Tibial nerve (tissue), 4 donors: ENCODE results near the gene UBALD2. TPM values are rescaled to one million over a fixed set of nuclear protein-coding genes. Genes with fewer than 3 reads are reported as not detected.

Experiments used
- DNase-seq, 2 donors: peaks; one replicate each; pipeline ENCODE4 v3.0.0-alpha.2; 2019; ENCODE audit warnings: low spot score in 2 of 2
- H3K27ac ChIP-seq, 4 donors: fragments of 200-600 bp; sonication (generic) in 3 of 4; one replicate each; pipeline ENCODE4 v1.5.1; 2017 to 2019; ENCODE audit warnings: mild to moderate bottlenecking in 1 of 4
- H3K27me3 ChIP-seq, 2 donors: fragments of 200-600 bp; sonication (generic) in 1 of 2; one replicate each; pipeline versions ENCODE4 v1.5.1 to v1.6.0; 2017 to 2019
- H3K36me3 ChIP-seq, 3 donors: fragments of 200-600 bp; sonication (generic); one replicate each; pipeline ENCODE4 v1.5.1; 2018 to 2019
- H3K4me1 ChIP-seq, 4 donors: fragments of 200-600 bp; sonication (generic) in 3 of 4; one replicate each; pipeline ENCODE4 v1.5.1; 2017 to 2019
- H3K4me3 ChIP-seq, 4 donors: fragments of 200-600 bp; sonication (generic) in 3 of 4; one replicate each; pipeline ENCODE4 v1.5.1; 2017 to 2019; ENCODE audit warnings: mild to moderate bottlenecking in 1 of 4, moderate library complexity in 1 of 4
- H3K9me3 ChIP-seq, 4 donors: fragments of 200-600 bp; sonication (generic) in 3 of 4; one replicate each; pipeline ENCODE4 v1.5.1; 2017 to 2019
- EP300 ChIP-seq, 2 donors: sonication (generic); formaldehyde crosslinking; IDR thresholded peaks; one replicate each; pipeline ENCODE4 v1.6.1; 2017; ENCODE audit warnings: antibody characterized with exemption in 2 of 2, mild to moderate bottlenecking in 1 of 2
- POLR2A ChIP-seq, 2 donors: fragments of 450-650 bp; IDR thresholded peaks; one replicate each; pipeline ENCODE4 v1.6.1; 2017; ENCODE audit warnings: antibody characterized with exemption in 2 of 2, mild to moderate bottlenecking in 2 of 2, moderate library complexity in 2 of 2
- WGBS, 2 donors: methylation state at CpG; one replicate each; pipeline ENCODE4 v1.1.5; 2018; 5-methylcytosine and 5-hydroxymethylcytosine counted together
- total RNA-seq, 4 donors: library from RNA; depleted of rRNA; stranded (reverse); fragments of >200 nt; gene quantifications; one replicate each; pipeline ENCODE4 v1.1.0, GENCODE V29; 2016
- TF ChIP-seq, protein P1 (sequence below), 5 experiments: fragments of 200-600 bp in 3 of 5; fragments of 450-650 bp in 2 of 5; sonication (generic) in 3 of 5; IDR thresholded peaks; one replicate each; pipeline ENCODE4 v1.5.1; 2016 to 2019; ENCODE audit warnings: antibody characterized with exemption in 5 of 5, mild to moderate bottlenecking in 3 of 5, moderate library complexity in 2 of 5

UBALD2 gene
- total RNA-seq, 4 donors from 2014 or later: 12.7 to 26.9 (median 20.4) TPM

DNA sequence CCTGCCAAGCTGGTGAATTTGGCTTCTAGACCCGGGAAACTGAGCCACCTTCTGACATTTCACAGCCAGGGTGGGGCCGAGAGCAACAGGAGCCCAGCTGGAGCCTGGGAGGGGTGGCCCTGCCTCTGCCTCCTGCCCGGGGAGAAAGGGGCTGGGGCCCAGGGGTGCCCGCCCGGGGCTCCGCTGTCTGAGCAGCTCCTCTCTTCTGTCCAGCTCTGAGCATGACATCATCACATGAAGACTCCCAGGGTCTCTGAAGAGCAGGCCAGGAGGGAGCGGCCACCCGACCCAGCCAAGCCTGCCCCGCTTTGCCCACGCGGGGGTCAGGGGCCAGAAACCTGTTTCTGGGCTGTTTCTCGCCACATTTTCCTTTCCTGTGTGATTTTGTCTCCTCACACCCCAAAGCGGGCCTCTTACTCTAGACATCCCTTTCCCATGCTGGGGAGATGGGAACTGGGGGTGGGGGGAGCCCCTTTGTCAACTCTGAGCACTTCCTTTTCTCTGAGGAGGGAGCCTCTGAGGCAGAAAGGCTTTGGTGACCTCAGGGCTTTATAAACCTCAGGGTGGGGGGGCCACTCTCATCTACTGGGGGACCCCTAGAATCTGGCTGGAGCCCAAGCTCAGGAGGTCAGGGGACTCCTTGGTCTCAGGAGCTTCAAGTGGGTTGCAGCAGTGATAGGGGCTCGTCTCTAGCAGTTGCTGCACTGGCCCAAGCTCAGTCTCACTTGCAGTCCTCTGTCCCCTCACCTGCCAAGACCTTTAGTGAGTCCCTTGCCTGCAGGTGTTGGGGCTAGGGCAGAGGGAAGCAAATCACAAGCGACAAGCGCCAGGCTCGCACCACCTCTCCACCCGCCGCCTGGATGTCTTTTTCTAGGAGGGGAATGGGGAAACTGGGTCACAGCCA lies 7.6 kb downstream of the UBALD2 start:
- H3K4me3 ChIP-seq: peak overlapping the region in 3 of 4 donors; percentile 4 to 36 (median 36)
- H3K9me3 ChIP-seq: no peaks in the 10 kb centered on the region
- no peak for DNase-seq
- H3K36me3 ChIP-seq: peaks cover 0 to 40% (median 0%) of the 10 kb centered on the region in 3 donors
- H3K4me1 ChIP-seq: peaks cover 2 to 66% (median 45%) of the 10 kb centered on the region in 4 donors
- no peaks in the 10 kb centered on the region for H3K27me3 ChIP-seq
- 45 to 65% methylated on average over 14 to 19 of the region's 19 CpGs for WGBS, 2 donors
- TF ChIP-seq, protein P1, sequence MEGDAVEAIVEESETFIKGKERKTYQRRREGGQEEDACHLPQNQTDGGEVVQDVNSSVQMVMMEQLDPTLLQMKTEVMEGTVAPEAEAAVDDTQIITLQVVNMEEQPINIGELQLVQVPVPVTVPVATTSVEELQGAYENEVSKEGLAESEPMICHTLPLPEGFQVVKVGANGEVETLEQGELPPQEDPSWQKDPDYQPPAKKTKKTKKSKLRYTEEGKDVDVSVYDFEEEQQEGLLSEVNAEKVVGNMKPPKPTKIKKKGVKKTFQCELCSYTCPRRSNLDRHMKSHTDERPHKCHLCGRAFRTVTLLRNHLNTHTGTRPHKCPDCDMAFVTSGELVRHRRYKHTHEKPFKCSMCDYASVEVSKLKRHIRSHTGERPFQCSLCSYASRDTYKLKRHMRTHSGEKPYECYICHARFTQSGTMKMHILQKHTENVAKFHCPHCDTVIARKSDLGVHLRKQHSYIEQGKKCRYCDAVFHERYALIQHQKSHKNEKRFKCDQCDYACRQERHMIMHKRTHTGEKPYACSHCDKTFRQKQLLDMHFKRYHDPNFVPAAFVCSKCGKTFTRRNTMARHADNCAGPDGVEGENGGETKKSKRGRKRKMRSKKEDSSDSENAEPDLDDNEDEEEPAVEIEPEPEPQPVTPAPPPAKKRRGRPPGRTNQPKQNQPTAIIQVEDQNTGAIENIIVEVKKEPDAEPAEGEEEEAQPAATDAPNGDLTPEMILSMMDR (IDR thresholded peaks at IDR 0.05): no peak
- no peak for TF ChIP-seq POLR2A (IDR thresholded peaks at IDR 0.05)
- no peak for TF ChIP-seq EP300 (IDR thresholded peaks at IDR 0.05)
- H3K27ac ChIP-seq: peak overlapping the region; percentile 71 to 97 (median 76)

- TF ChIP-seq POLR2A (IDR thresholded peaks at IDR 0.05): no peak
- no peak for TF ChIP-seq EP300 (IDR thresholded peaks at IDR 0.05)
- TF ChIP-seq, protein P1 (IDR thresholded peaks at IDR 0.05): no peak
- WGBS, 2 donors: 62 to 77% methylated on average over 22 to 24 of the region's 26 CpGs
- Histone ChIP-seq H3K27me3 (no peaks in the 10 kb centered on the region), H3K36me3 (peaks cover 0 to 45% (median 0%) of the 10 kb centered on the region in 3 donors), H3K4me3 (no peak overlapping the region), H3K9me3 (no peaks in the 10 kb centered on the region), H3K4me1 (peaks cover 2 to 58% (median 38%) of the 10 kb centered on the region in 4 donors), H3K27ac (peak overlapping the region in 3 of 4 donors; percentile 39 to 97 (median 71))
- DNase-seq: no peak
Observed at GRCh38 chr17:76273445-76274111, 8.4 kb downstream of the UBALD2 start.

DNA sequence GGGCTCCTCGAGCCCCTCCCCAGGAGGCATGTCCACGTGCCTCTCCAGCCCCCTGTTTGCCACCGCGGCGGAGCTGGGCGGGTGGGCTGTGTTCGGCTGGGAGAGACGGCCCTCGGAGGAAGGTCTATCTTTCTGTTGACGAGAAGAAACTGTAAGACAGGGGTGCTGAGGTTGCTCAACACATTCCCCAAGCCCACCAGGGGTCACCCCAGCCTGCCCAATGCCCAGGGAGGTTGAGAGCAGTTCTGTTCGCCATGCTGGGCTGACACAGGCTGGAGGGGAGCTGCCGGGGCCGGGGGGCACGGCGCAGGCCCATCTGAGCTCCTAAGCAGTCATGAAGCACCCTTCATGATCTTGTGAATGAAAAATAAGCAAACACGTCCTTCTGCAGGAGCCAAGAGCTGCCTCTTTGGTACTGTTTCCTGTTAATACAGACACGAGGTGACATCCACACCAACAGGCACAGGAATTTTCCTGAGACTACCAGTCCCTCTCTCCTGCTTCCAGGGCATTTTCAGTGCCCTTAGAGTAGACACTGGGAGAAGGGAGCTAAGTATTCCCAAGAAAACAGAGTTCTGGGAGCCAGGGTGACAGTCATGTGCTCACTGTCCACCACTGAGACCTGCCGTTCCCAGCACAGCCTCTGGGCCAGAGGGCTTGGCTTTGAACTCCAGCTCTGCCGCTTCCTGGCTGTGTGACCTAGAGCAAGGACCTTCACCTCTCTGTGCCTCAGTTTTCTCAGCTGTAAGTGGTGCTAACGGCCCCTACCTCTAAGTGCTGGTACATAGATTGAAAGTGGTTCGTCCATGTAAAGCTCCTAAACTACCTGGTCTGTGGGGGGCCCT lies 9.2 kb downstream of the UBALD2 start:
- no peak for DNase-seq
- 56 to 69% methylated on average over 17 to 21 of the region's 21 CpGs for WGBS, 2 donors
- Histone ChIP-seq H3K4me1 (peaks cover 2 to 55% (median 31%) of the 10 kb centered on the region in 4 donors), H3K36me3 (peaks cover 0 to 40% (median 0%) of the 10 kb centered on the region in 3 donors), H3K9me3 (no peaks in the 10 kb centered on the region), H3K27me3 (no peaks in the 10 kb centered on the region), H3K4me3 (no peak overlapping the region), H3K27ac (peak overlapping the region in 2 of 4 donors; percentile 39 to 71)
- TF ChIP-seq POLR2A (IDR thresholded peaks at IDR 0.05) (no peak), EP300 (IDR thresholded peaks at IDR 0.05) (no peak)
- TF ChIP-seq, protein P1 (IDR thresholded peaks at IDR 0.05): no peak

DNA sequence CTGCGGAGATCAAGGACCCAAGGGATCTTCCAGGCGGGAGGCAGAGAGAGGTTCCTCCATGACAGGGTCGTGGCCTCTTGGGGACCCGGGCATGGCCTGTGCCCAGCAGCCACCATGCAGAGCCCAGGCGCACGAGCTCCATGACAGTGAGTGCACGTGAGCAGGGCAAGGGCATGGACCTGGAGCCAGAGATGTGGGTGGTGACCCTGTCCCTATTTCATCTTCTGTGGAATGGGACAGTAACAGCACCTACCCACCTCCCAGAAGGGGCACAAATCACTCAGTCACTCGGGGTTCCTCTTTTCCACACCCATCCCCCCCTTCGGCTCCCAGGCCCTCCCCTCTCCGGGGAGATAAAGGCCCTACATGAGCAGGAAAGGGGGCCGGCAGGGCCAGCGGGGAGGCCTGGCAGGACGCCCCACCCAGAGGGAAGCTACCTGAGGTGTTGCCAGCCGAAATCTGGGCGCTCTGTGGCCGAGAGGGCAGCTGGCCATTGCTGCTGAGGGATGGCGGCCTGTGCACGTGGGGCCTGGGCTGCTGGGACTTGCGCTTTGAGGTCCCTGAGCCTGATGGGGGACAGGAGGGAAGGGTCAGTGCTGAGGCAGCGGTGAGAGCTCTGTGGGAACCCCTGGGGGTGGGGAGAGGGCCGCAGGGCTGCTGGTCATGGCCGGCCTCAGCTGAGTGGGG lies 10.4 kb downstream of the UBALD2 start:
- 84 to 86% methylated on average over 15 to 21 of the region's 22 CpGs for WGBS, 2 donors
- H3K36me3 ChIP-seq: peaks cover 0 to 35% (median 0%) of the 10 kb centered on the region in 3 donors

More for the DNA sequence above, 10.4 kb downstream of the UBALD2 start:
- Histone ChIP-seq H3K4me3 (no peak overlapping the region), H3K27me3 (no peaks in the 10 kb centered on the region), H3K4me1 (peaks cover 2 to 47% (median 28%) of the 10 kb centered on the region in 4 donors), H3K9me3 (no peaks in the 10 kb centered on the region), H3K27ac (no peak overlapping the region)
- DNase-seq: no peak
- no peak for TF ChIP-seq EP300 (IDR thresholded peaks at IDR 0.05)
- no peak for TF ChIP-seq POLR2A (IDR thresholded peaks at IDR 0.05)
- TF ChIP-seq, protein P1 (IDR thresholded peaks at IDR 0.05): no peak
